ENCODE measurements around the gene PCDH9.
"Not testable (repeated sequence)": the region's sequence is repeated elsewhere in the genome, so short reads cannot be mapped to it uniquely, and the experiment has no call there.

GRCh38 chr13:66881170-66881569 lies 349.0 kb downstream of the PCDH9 start:
- TF ChIP-seq CTCF (IDR thresholded peaks at IDR 0.05; ENCODE audit: insufficient read depth, low read depth, low read length); EZH2 (IDR thresholded peaks at IDR 0.05; ENCODE audit: insufficient read depth, low read length): not testable (repeated sequence)

Data from astrocyte (in vitro differentiated cells and primary cell).